Hypothalamus (tissue), 51 donors: ENCODE results near the gene SLC26A8.
A peak's percentile ranks its signal among the peaks of the same experiment; 100 is the strongest.
"Not testable (repeated sequence)": the region's sequence is repeated elsewhere in the genome, so short reads cannot be mapped to it uniquely, and the experiment has no call there.

Source experiments
- DNase-seq, 51 donors: peaks; one replicate each; lab custom pipeline; 2025; lab: John Stamatoyannopoulos, UW

SLC26A8 gene

DNA sequence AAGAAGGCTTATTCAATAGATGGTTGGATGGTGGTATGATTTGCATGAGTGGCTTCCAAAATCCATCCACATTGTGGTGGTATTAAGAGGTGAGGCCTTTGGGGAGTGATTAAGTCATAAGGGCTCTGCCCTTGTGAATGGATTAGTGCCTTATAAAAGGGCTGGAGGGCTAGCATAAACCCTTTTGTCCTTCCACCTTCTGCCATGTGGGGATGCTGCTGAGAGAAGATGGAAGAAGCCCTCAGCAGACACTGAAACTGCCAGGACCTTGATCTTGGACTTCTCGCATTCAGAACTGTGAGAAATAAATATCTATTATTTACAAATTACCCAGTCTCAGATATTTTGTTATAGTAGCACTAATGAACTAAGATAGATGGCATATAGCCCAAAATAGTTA is 75.7 kb downstream of the SLC26A8 start:
- DNase-seq: no peak

DNA sequence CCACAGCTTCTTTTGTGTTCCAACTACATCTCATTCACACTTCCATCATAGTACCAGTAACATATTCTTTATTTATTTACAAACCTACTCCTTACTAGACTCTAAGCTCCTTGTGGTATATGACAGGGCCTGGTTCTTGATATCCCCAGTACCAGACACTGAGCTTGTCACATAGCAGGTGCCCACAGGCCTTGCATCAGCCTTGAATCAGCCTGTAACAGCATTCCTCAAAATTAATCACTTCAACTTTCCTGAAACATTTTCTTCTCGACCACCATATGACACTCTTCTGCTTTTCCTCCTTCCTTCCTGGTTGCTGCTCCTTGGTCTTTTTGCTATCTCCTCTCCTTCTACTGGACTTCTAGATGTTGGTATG is 78.8 kb downstream of the SLC26A8 start:
- no peak for DNase-seq

- DNase-seq: no peak
These were observed 81.1 kb downstream of the SLC26A8 start for GRCh38 chr6:35943390-35943789.

DNA sequence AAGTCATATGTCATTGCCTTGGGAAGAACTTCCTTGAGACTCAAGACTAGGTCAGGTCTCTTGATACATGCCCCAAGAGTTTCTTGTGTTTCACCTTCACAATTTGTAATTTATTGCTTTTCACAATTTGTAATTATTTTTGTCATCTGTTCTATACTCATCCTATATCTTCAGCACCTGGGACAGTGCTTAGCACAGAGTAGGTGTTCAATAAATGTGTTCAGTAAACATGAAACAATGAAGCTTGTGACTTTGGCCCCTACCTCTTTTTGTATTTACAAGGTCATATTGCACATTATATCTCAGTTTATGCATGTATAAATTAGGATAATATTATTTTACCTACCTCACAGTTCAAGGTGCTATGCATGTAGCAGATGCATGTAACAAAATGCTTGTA is 82.1 kb downstream of the SLC26A8 start:
- no peak for DNase-seq

- DNase-seq: not testable (repeated sequence)
These were observed 83.3 kb downstream of the SLC26A8 start for GRCh38 chr6:35941170-35941569.

GRCh38 chr6:35940014-35940413 is 84.4 kb downstream of the SLC26A8 start:
- not testable (repeated sequence) for DNase-seq

GRCh38 chr6:35939259-35939658 is 85.2 kb downstream of the SLC26A8 start:
- DNase-seq: not testable (repeated sequence)

DNA sequence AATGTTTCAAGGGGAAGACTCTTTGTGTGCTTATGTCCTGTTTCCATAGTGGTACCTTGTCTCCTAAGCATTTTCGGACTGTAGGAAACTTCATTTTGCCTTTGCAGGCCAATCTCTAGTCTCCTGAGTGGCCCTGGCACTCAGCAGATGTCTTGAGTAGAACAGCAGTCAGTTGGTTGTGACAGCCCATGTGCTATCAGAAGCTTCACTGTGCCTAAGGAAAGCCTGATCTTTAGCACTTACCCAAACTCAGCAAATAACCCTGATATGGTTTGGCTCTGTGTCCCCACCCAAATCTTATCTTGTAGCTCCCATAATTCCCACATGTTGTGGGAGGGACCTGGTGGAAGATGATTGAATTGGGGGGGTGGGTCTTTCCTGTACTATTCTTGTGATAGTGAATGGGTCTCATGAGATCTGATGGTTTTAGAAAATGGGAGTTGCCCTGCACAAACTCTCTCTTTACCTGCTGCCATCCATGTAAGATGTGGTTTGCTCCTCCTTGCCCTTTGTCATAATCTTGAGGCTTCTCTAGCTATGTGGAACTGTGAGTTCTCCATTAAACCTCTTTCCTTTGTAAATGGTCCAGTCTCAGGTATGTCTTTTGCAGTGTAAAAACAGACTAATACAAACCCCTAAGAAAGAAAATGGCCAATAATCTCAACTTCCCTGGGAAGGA is 87.6 kb downstream of the SLC26A8 start:
- no peak for DNase-seq

GRCh38 chr6:35935469-35935868 is 89.0 kb downstream of the SLC26A8 start:
- no peak for DNase-seq

GRCh38 chr6:35933844-35934243 is 90.6 kb downstream of the SLC26A8 start:
- no peak for DNase-seq

- DNase-seq: not testable (repeated sequence)
These were observed 92.6 kb downstream of the SLC26A8 start for GRCh38 chr6:35931873-35932272.

DNA sequence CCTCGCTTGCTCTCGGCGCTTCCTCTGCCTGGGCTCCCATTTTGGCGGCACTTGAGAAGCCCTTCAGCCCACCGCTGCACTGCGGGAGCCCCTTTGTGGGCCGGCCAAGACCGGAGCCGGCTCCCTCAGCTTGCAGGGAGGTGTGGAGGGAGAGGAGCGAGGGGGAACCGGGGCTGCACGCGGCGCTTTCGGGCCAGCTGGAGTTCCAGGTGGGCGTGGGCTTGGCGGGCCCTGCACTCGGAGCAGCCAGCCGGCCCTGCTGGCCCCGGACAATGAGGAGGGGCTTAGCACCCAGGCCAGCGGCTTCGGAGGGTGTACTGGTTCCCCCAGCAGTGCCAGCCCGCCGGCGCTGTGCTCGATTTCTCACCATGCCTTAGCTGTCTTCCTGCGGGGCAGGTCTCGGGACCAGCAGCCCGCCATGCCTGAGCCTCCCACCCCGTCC is 93.3 kb downstream of the SLC26A8 start:
- DNase-seq: no peak

- DNase-seq: no peak
These were observed 94.8 kb downstream of the SLC26A8 start for GRCh38 chr6:35929601-35930000.

DNA sequence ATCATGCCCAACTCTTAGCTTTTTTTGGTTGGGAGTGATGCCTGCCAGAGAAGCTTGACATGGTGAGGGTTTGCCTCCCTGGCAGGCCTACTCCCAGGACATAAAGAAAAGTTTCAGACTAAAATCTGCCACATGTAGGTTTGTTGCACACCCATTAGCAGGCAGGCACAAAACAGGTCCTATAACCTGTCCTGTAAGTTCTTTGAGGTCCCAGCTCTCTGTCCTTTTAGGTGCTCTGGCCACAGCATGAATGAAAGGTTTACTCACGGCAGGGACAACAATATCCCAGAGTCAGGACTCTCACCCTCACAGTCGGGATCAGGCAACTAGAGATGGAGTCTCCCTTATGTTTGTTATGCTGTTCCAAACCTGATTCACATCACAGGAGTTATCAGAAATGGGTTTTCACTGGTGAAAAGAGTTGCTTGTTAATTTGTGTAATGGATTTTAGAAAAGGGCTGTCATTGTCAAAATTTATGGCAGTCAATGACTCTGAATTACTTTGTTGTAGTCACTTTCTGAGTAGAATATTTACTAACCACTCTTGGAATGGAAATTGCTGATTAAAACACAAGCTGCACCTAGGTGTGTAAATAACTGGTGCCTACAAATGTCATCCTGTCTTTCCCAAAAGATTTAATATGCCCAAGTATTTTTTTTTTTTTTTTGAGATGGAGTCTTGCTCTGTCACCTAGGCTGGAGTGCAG is 97.8 kb downstream of the SLC26A8 start:
- DNase-seq: no peak

- DNase-seq: no peak
These were observed 98.5 kb downstream of the SLC26A8 start for GRCh38 chr6:35925961-35926360.

GRCh38 chr6:35924146-35924545 is 100.3 kb downstream of the SLC26A8 start:
- no peak for DNase-seq

- no peak for DNase-seq
These were observed 102.3 kb downstream of the SLC26A8 start for GRCh38 chr6:35922139-35922554.

DNA sequence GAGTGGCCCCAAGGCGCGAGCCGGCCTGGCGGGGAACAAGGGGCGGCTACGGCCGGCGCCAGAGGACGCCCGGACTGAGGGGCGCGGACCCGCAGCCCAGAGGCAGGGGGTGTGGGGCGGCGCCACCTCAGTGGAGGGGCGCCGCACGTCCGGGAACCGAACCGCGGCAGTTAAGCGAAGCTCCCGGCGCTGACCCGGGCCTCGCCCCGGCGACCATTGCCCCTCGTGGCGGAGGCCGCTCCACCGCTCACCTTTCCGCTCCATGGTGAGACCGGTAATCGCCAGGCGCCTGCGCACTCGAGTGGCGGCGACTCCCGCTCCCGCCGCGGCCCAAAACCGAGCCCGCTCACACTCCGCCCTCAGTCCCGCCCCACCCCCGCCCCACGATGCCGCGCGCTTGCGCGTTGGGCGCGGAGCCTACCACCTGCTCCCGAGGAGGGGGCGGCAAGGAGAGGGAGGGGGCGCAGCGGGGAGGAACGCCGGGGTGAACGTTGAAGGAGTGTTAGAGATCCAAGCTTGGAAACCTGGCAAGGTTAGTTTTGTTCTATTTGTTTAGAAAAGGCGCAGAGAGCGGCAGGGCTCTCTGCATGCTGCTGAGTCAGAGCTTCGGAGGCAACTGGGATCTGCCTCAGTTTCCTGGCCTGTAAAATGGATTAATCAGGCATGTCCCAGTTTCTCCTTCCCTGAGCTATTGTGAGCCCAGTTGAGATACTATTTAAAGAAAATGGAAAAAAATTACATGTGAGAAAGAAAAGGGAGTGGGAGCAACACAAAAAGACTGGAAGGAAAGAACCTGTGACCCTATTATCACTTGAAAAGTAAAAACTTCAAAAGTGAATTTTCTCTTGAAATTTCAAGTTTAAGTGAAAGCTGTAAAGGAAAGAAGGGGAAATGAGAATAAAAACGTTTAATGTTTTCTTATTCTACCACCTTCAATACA is 103.4 kb downstream of the SLC26A8 start, which contains the start of gene SRPK1:
SRPK1 (minus strand) TSS at position 306 of the 940 bp plus-strand sequence; CDS start at position 264, 42 bp downstream.
- peak; percentile 30 to 92 (median 82) for DNase-seq

- peak in 25 of 51 donors; percentile 2 to 38 (median 11) for DNase-seq
These were observed 104.4 kb downstream of the SLC26A8 start for GRCh38 chr6:35919827-35920751.
